Lung (tissue), 12 donors: ENCODE data around the gene PCDHGB2. TPM values are rescaled to one million over a fixed set of nuclear protein-coding genes. Genes with fewer than 3 reads are reported as not detected.

Experiments
- ATAC-seq: fragments of 200-7000 bp; cut with Tn5 transposase; one replicate; pipeline ENCODE4 v1.9.1; 2020; ENCODE audit warnings: moderate number of reproducible peaks; ENCODE audit not compliant: insufficient read depth, low FRiP score
- DNase-seq, 3 donors: peaks; one replicate each; pipeline ENCODE4 v3.0.0-alpha.2; 2013 to 2017
- H3K27ac ChIP-seq, 2 donors: one replicate each; pipeline ENCODE4 v1.5.1; 2013; ENCODE audit warnings: mild to moderate bottlenecking in 2 of 2, moderate library complexity in 2 of 2, control low read depth in 1 of 2, inconsistent platforms in 1 of 2, low read depth in 1 of 2, low read length in 1 of 2
- H3K27me3 ChIP-seq, 3 donors: one replicate each; pipeline ENCODE4 v1.5.1; 2013; ENCODE audit warnings: low read length in 2 of 3; ENCODE audit not compliant: control insufficient read depth in 3 of 3, insufficient read depth in 3 of 3
- H3K36me3 ChIP-seq, 4 donors: one replicate each; pipeline ENCODE4 v1.5.1; 2013; ENCODE audit warnings: low read length in 4 of 4, mild to moderate bottlenecking in 1 of 4, moderate library complexity in 1 of 4; ENCODE audit not compliant: control insufficient read depth in 4 of 4, insufficient read depth in 4 of 4
- H3K4me1 ChIP-seq, 5 donors: one replicate each; pipeline ENCODE4 v1.5.1; 2013; ENCODE audit warnings: low read length in 5 of 5, mild to moderate bottlenecking in 2 of 5, moderate library complexity in 1 of 5; ENCODE audit not compliant: control insufficient read depth in 5 of 5, insufficient read depth in 5 of 5
- H3K4me3 ChIP-seq: one replicate; pipeline ENCODE4 v1.5.1; 2013; ENCODE audit warnings: mild to moderate bottlenecking, control low read depth, moderate library complexity
- H3K9ac ChIP-seq, 2 donors: one replicate each; pipeline ENCODE4 v1.5.1; 2013; ENCODE audit warnings: low read length in 2 of 2, control low read depth in 1 of 2; ENCODE audit not compliant: insufficient read depth in 1 of 2
- H3K9me3 ChIP-seq, 4 donors: one replicate each; pipeline ENCODE4 v1.5.1; 2013; ENCODE audit warnings: low read length in 3 of 4, mild to moderate bottlenecking in 1 of 4, moderate library complexity in 1 of 4; ENCODE audit not compliant: control insufficient read depth in 4 of 4, insufficient read depth in 3 of 4
- WGBS, 2 donors: extraction: QIAGEN DNeasy Blood & Tissue Kit; methylation state at CpG; one replicate each; pipeline ENCODE4 v1.1.7; 2013; 5-methylcytosine and 5-hydroxymethylcytosine counted together
- polyA plus RNA-seq, 2 donors: library from polyadenylated mRNA; stranded (reverse); fragments of 200-250 nt; gene quantifications; one replicate each; pipeline ENCODE4 v1.2.1, GENCODE V29; 2013
- total RNA-seq, 2 donors: library from RNA; depleted of rRNA in 1 of 2; stranded (reverse); fragments of >200 nt in 1 of 2; gene quantifications; one replicate each; pipeline ENCODE4 v1.2.1, GENCODE V29; 2014 to 2021
- TF ChIP-seq, protein P1 (sequence below): IDR thresholded peaks from 2 replicates; pipeline ENCODE4 v1.5.1; 2012; ENCODE audit warnings: mild to moderate bottlenecking; ENCODE audit errors: control extremely low read depth, extremely low read depth
- donor health status: control.
- donor health status: control.
- donor health status: Bipolar disorder and iron deficiency.
- donor health status: healthy.
- donor health status: DM: yes; HTN: yes; CAD: no.

Gene PCDHGB2
- total and polyA plus RNA-seq, 4 donors: 0.28 to 10.1 (median 2.5) TPM

- DNase-seq (no peak), ATAC-seq (no peak)
- no peak overlapping the region for H3K9ac ChIP-seq
- H3K9me3 ChIP-seq: peaks cover 11 to 48% (median 27%) of the 10 kb centered on the region in 4 donors
- H3K27ac ChIP-seq: no peak overlapping the region
- no peaks in the 10 kb centered on the region for H3K4me1 ChIP-seq
- peaks cover 0 to 3% (median 0%) of the 10 kb centered on the region in 4 donors for H3K36me3 ChIP-seq
- WGBS, 2 donors: 49 to 50% methylated on average over 24 of the region's 24 CpGs
- H3K27me3 ChIP-seq: no peaks in the 10 kb centered on the region
- TF ChIP-seq, protein P1, sequence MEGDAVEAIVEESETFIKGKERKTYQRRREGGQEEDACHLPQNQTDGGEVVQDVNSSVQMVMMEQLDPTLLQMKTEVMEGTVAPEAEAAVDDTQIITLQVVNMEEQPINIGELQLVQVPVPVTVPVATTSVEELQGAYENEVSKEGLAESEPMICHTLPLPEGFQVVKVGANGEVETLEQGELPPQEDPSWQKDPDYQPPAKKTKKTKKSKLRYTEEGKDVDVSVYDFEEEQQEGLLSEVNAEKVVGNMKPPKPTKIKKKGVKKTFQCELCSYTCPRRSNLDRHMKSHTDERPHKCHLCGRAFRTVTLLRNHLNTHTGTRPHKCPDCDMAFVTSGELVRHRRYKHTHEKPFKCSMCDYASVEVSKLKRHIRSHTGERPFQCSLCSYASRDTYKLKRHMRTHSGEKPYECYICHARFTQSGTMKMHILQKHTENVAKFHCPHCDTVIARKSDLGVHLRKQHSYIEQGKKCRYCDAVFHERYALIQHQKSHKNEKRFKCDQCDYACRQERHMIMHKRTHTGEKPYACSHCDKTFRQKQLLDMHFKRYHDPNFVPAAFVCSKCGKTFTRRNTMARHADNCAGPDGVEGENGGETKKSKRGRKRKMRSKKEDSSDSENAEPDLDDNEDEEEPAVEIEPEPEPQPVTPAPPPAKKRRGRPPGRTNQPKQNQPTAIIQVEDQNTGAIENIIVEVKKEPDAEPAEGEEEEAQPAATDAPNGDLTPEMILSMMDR: no peak
- H3K4me3 ChIP-seq: no peak overlapping the region
These were observed 4.2 kb upstream of the PCDHGB2 start for GRCh38 chr5:141355641-141356040.

- no peak overlapping the region for H3K4me3 ChIP-seq
- no peak overlapping the region for H3K27ac ChIP-seq
- no peak for ATAC-seq
- H3K9me3 ChIP-seq: peaks cover 11 to 49% (median 27%) of the 10 kb centered on the region in 4 donors
- no peak overlapping the region for H3K9ac ChIP-seq
- TF ChIP-seq, protein P1: no peak
- no peaks in the 10 kb centered on the region for H3K27me3 ChIP-seq
- H3K4me1 ChIP-seq: no peaks in the 10 kb centered on the region
- no peak for DNase-seq
- H3K36me3 ChIP-seq: peaks cover 0 to 3% (median 0%) of the 10 kb centered on the region in 4 donors
- 66 to 77% methylated on average over 5 of the region's 5 CpGs for WGBS, 2 donors
These were observed 3.7 kb upstream of the PCDHGB2 start for GRCh38 chr5:141356133-141356532.

DNA sequence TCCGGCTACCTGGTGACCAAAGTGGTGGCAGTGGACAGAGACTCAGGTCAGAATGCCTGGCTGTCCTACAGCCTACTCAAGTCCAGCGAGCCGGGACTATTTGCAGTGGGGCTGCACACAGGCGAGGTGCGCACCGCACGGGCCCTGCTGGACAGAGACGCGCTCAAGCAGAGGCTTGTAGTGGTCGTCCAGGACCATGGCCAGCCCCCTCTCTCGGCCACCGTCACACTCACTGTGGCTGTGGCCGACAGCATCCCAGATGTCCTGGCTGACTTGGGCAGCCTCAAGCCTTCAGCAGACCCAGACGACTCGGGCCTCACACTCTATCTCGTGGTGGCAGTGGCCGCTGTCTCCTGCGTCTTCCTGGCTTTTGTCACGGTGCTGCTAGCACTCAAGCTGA, 2.8 kb upstream of the PCDHGB2 start:
- TF ChIP-seq, protein P1: no peak
- Histone ChIP-seq H3K9ac (no peak overlapping the region), H3K27ac (no peak overlapping the region), H3K4me1 (no peaks in the 10 kb centered on the region), H3K9me3 (peaks cover 11 to 50% (median 26%) of the 10 kb centered on the region in 4 donors), H3K27me3 (no peaks in the 10 kb centered on the region), H3K36me3 (peaks cover 0 to 3% (median 0%) of the 10 kb centered on the region in 4 donors), H3K4me3 (no peak overlapping the region)
- ATAC-seq (no peak), DNase-seq (no peak)
- WGBS, 2 donors: 44 to 50% methylated on average over 19 of the region's 19 CpGs

GRCh38 chr5:141360685-141361084, 891 bp downstream of the PCDHGB2 start:
- H3K4me3 ChIP-seq: no peak overlapping the region

More at GRCh38 chr5:141360685-141361084, 891 bp downstream of the PCDHGB2 start:
- Histone ChIP-seq H3K4me1 (peaks cover 0 to 2% (median 0%) of the 10 kb centered on the region in 5 donors), H3K9ac (no peak overlapping the region), H3K9me3 (peaks cover 11 to 55% (median 33%) of the 10 kb centered on the region in 4 donors), H3K27me3 (peaks cover 0 to 5% (median 3%) of the 10 kb centered on the region in 3 donors), H3K27ac (no peak overlapping the region), H3K36me3 (peaks cover 0 to 3% (median 0%) of the 10 kb centered on the region in 4 donors)
- TF ChIP-seq, protein P1: no peak
- ATAC-seq (no peak), DNase-seq (no peak)
- 37 to 42% methylated on average over 15 of the region's 15 CpGs for WGBS, 2 donors
